Pulmonary artery endothelial cell (primary cell): ENCODE data around the gene L3MBTL1. TPM values are rescaled to one million over a fixed set of nuclear protein-coding genes. Genes with fewer than 3 reads are reported as not detected.
"Not testable (repeated sequence)": the region's sequence is repeated elsewhere in the genome, so short reads cannot be mapped to it uniquely, and the experiment has no call there.

ENCODE experiments used
- DNase-seq: peaks from one replicate; pipeline ENCODE4 v3.0.0-alpha.2; 2011; ENCODE audit warnings: low read depth, low spot score
- total RNA-seq: library from RNA; depleted of rRNA; stranded (reverse); fragments of >200 nt; gene quantifications from 2 replicates; pipeline ENCODE4 v1.2.3, GENCODE V29; 2014

L3MBTL1 gene
- total RNA-seq, 1 donor from 2014 or later: 2.8 TPM

DNA sequence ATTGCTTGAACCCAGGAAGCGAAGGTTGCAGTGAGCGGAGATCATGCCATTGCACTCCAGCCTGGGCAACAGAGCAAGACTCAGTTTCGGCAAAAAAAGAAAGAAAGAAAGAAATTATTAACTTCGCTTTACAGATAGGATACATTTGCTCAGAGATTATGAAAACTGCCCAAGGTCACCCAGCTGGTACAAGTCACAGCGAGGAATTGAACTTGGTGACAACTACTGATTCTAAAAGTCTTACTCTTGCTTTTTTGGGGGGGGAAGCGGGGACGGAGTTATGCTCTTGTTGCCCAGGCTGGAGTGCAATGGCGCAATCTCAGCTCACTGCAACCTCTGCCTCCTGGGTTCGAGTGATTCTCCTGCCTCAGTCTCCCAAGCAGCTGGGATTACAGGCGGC, 81.0 kb downstream of the L3MBTL1 start:
- DNase-seq: not testable (repeated sequence)

DNA sequence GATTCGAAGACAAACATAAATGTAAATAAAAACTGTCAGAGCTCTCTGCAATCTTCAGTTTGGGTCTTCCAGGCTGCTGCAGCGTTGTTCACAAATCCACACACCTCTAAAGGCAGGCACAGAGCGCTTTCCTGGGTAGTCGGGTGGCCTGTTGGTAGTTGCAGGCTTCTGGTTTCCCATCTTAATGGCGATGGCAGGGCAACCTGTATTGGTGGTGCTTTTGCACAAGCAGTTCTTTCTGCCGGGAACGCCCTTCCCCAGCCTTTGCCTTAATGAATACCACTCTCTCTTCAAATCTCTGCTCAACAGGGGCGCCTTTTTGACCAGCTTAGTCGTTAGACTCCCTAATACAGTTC, 82.5 kb downstream of the L3MBTL1 start:
- DNase-seq: no peak

DNA sequence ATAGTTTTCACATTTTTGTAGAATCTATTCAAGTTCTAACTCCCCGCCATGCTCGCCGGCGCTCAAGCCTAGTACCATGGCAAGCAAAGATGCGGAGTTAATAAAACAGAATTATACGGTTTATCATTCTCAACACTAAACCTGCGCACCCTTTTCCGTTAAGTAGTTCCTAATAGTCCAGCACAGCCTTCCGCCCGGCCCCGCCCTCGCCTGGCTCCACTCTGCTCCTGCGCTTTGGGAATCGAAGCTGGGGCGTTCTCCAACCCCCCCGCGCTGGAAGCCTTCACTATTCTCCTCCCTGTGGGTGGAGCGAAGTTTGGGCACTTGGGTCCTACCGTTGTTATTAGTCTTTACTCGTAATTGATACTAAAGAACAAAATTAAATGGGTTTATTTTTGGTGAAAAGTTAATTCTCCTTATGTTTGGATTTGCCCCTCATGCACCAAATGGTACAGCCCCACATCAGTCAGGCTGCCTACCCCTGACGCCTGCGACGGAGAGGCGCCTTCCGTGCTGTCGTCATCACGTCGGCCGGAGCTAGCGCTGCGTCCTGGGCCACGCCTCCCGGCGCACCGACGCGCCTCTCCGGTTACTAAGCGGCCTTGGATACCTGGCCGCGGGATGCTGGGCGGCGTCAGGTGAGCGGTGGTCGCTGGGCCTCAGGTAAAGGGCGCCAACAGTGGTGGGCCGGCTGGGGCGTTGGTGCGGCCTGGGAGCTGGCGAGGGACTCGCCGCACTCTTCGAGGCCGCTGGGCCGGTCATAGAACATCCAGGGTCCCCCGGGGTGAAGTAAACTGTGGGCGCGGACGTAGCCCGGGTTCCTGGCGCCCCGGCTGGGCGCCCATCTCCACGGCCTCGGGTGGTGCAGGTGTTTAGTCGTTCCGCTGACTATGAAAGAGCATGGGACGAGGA, 83.2 kb downstream of the L3MBTL1 start, which contains the start of gene IFT52:
TSS of gene IFT52 (plus strand) at position 546 of the 912 bp plus-strand sequence. CDS start 3,762 bp downstream, outside the sequence.
- DNase-seq: peak; percentile 71

Other genes with a start within 250 kb of the L3MBTL1 start
- 53.7 and 55.8 TPM in 2 replicates for gene SRSF6, start 49.8 kb upstream of the L3MBTL1 start, total RNA-seq
- gene SGK2, start 51.3 kb downstream of the L3MBTL1 start, total RNA-seq: 0.07 TPM in 1 of 2 replicates, not detected in the other
- gene IFT52, start 83.2 kb downstream of the L3MBTL1 start, total RNA-seq: 32.4 and 41.0 TPM in 2 replicates
- gene MYBL2, start 159.4 kb downstream of the L3MBTL1 start, total RNA-seq: 26.6 and 41.9 TPM in 2 replicates
- not detected in 2 replicates for gene GTSF1L, start 219.3 kb downstream of the L3MBTL1 start, total RNA-seq